Effector memory CD4-positive, alpha-beta T cell (primary cell): ENCODE measurements around the gene ZNF385D.
"Not testable (repeated sequence)": the region's sequence is repeated elsewhere in the genome, so short reads cannot be mapped to it uniquely, and the experiment has no call there.

Source experiments
- DNase-seq, 3 donors: peaks; one replicate each; pipeline ENCODE4 v3.0.0-alpha.2; 2020
- H3K27ac ChIP-seq: 2 replicates; pipeline ENCODE4 v1.7.0; 2013; ENCODE audit warnings: mild to moderate bottlenecking, low read length, moderate library complexity; ENCODE audit not compliant: insufficient read depth, poor library complexity, severe bottlenecking
- H3K27me3 ChIP-seq: replicated peaks from 2 replicates; pipeline ENCODE4 v1.7.0; 2013; ENCODE audit warnings: mild to moderate bottlenecking, low read length; ENCODE audit not compliant: insufficient read depth, control insufficient read depth, poor library complexity, severe bottlenecking
- H3K36me3 ChIP-seq: 2 replicates; pipeline ENCODE4 v1.7.0; 2013; ENCODE audit warnings: mild to moderate bottlenecking, low read length, moderate library complexity; ENCODE audit not compliant: control insufficient read depth, insufficient read depth
- H3K4me1 ChIP-seq: 2 replicates; pipeline ENCODE4 v1.7.0; 2013; ENCODE audit warnings: low read length, mild to moderate bottlenecking; ENCODE audit not compliant: control insufficient read depth, insufficient read depth, poor library complexity, severe bottlenecking
- H3K4me3 ChIP-seq: 2 replicates; pipeline ENCODE4 v1.7.0; 2013; ENCODE audit warnings: low read length, low read depth, mild to moderate bottlenecking; ENCODE audit not compliant: insufficient read depth, poor library complexity, severe bottlenecking
- H3K9me3 ChIP-seq: 2 replicates; pipeline ENCODE4 v1.7.0; 2013; ENCODE audit warnings: mild to moderate bottlenecking, low read length, moderate library complexity; ENCODE audit not compliant: control insufficient read depth

The ZNF385D gene

DNA sequence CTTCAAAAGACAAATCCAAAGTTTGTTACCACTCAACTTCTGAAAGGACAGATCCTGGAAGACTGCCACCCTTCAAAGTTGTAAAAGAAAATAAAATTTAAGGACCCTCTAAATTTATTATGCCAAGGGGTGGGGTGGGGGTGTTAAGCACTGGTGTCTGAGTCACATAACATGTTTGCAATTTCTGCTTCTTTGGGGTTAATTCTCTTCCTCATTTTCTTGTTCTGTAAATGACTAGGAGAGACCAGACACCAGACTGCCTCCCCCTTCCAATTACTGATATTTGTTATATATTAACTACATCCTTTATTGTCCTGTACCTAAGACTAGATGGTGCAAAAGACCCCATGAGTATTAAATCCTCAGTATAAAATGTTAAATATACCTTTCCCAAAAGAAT, 242.8 kb downstream of the ZNF385D start:
- H3K27me3 ChIP-seq: no peaks in the 10 kb centered on the region
- H3K9me3 ChIP-seq: no peaks in the 10 kb centered on the region
- H3K27ac ChIP-seq: no peak overlapping the region
- no peaks in the 10 kb centered on the region for H3K4me1 ChIP-seq
- no peak for DNase-seq
- H3K4me3 ChIP-seq: no peak overlapping the region
- no peaks in the 10 kb centered on the region for H3K36me3 ChIP-seq

DNA sequence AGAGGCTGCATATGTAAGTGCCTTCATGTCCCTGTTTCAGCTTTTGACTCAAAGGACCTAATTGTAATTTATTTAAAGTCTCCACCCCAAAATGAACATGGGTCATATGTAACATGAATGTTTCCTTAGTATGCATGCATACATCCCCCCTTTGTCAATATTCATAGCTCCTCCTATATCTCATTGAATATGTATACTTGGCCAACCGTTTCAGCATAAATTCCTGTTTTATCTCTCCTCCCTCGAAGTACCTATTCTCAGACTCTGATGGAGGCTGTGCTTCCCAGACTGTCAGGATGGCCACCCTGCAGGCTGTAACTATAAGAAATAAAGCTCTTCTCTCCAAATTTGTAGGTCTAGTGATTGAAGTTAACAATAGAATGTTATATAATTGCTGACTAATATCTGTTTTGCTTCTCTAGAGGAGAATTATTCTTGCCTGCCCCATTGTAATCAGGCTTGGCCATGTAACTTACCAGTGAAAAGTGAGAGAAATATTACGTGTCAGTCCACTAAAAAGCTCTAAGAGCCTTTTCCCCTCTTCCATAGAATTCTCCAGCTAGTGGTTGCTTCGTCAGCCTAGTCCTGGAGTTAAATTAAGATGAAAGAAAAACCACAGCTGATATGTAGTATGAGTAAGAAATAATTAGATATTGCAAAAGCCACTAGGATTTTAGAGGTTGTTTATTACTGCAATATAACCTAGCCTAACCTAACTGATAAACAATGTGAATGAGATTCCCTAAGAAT, 245.1 kb downstream of the ZNF385D start:
- Histone ChIP-seq H3K9me3 (no peaks in the 10 kb centered on the region), H3K4me3 (no peak overlapping the region), H3K27me3 (no peaks in the 10 kb centered on the region), H3K27ac (no peak overlapping the region), H3K36me3 (no peaks in the 10 kb centered on the region), H3K4me1 (no peaks in the 10 kb centered on the region)
- DNase-seq: no peak

DNA sequence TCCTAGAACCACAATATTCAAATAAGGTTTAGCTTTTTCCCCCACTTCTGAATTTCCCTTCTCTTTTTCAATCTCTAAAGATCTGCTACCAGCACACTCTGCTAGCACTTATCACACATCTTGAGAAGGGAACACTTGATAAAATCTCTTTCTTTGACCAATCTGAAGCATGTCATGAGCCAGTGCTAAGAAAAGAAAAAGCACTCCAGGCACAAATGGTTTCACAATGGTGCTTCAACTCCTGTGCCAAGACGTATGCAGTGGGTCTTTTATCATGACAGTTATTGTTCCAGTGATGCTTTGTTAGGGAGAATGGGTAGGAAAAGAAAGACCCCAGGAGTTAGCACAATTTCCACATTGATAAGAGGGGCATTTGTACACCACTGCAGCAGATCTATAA, 248.4 kb downstream of the ZNF385D start:
- Histone ChIP-seq H3K27ac (no peak overlapping the region), H3K4me1 (no peaks in the 10 kb centered on the region), H3K4me3 (no peak overlapping the region), H3K36me3 (no peaks in the 10 kb centered on the region), H3K9me3 (no peaks in the 10 kb centered on the region), H3K27me3 (no peaks in the 10 kb centered on the region)
- no peak for DNase-seq

DNA sequence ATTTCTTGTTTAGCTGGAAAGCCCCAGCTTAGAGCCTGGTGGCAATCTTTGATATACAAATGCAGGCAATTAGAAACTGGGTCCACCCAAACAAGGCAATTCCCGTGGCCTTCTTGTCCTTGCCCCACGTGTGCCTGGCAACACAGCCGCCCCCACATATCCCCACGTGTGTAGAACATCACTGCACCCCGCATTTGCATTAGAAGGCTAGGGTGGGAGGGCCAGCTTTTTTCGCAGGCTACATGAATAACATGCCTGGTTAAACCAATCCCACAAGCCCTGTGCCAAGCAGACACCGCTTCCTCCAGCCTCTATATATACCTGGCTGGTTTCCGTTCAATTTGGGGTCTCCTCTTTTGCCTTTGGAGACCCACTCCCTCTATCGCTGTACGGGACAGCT, 250.2 kb downstream of the ZNF385D start:
- H3K9me3 ChIP-seq: no peaks in the 10 kb centered on the region
- no peak overlapping the region for H3K4me3 ChIP-seq
- no peaks in the 10 kb centered on the region for H3K36me3 ChIP-seq
- DNase-seq: no peak
- no peaks in the 10 kb centered on the region for H3K4me1 ChIP-seq
- no peak overlapping the region for H3K27ac ChIP-seq
- H3K27me3 ChIP-seq: no peaks in the 10 kb centered on the region

DNA sequence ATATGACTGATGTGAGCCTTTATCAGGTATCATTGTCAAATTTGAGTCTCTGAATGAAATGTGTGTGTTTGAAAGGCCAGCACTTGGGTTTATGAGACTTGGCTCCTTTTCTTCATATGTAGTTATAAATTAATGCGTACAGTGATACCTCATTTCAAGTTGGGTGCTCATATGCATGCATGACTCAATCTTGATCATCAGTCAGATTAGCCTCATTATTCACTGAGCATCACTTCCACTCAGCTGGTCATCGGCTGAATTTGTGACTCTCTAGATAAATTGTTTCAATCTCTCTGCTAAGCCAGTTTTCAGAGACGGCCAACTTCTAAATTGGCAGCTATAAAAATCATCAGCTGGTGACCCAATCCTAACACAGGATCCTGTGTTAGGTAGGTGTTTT, 260.3 kb downstream of the ZNF385D start:
- not testable (repeated sequence) for H3K36me3 ChIP-seq, DNase-seq, H3K4me1 ChIP-seq, H3K27ac ChIP-seq, H3K4me3 ChIP-seq, H3K27me3 ChIP-seq, H3K9me3 ChIP-seq

DNA sequence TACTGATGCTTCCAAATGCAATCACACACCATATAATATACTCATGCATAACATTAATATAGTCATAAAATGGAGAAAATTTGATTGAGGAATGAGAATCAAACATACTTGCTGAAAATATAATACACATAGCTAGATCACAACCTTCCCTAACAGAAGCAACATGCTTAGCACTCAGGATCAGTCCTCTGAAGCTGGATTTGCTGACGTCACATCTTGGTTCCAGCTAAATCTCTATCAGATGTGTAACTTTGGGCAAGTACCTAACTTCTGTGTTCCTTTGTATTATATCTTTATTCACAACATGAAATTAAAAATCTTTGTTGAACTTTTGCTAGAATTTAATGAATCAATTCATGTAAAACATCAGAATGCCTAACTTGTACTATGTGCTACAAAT, 263.5 kb downstream of the ZNF385D start:
- DNase-seq: no peak
- Histone ChIP-seq H3K27me3 (no peaks in the 10 kb centered on the region), H3K36me3 (no peaks in the 10 kb centered on the region), H3K9me3 (no peaks in the 10 kb centered on the region), H3K4me1 (no peaks in the 10 kb centered on the region), H3K4me3 (no peak overlapping the region), H3K27ac (no peak overlapping the region)

DNA sequence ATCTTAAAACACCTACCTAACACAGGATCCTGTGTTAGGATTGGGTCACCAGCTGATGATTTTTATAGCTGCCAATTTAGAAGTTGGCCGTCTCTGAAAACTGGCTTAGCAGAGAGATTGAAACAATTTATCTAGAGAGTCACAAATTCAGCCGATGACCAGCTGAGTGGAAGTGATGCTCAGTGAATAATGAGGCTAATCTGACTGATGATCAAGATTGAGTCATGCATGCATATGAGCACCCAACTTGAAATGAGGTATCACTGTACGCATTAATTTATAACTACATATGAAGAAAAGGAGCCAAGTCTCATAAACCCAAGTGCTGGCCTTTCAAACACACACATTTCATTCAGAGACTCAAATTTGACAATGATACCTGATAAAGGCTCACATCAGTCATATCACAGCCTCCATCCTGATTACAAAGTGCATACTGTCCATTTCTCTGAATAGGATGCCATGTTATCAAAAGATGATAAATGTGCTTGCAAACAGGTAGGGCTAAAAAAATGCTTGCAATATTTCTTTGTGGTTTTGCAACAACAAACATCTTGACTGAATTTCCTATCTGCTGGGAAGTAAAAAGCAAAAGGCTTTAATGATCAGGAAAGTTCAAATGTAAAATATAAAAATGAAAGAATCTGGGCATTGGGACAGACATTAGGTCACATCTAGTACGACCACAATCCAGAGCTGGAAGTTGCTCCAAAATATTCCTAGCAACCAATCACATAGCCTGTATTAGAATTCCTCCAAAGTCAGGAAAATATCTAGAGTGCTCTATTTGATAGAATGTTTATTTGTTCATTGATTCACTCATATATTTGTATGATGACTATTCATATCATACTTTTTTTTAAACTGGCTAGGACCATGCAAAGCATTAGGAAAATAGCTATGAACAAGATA, 264.7 kb downstream of the ZNF385D start:
- not testable (repeated sequence) for H3K9me3 ChIP-seq, H3K4me1 ChIP-seq, H3K27me3 ChIP-seq, H3K36me3 ChIP-seq, DNase-seq, H3K4me3 ChIP-seq, H3K27ac ChIP-seq

DNA sequence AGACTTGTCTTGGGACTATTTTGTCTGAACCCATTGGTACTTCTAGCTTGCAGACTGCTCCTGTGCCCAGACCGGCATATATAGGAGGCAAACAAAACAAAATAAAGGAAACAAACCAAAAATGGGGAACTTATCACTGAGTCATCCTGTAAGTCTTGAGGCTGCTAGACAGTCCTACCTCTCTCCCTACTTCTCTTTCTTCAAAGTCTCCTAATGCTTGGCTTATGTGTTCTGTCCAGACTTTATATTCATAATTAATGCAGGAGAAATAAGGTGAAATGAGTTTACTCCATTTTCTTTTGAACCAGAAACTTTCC, 266.2 kb downstream of the ZNF385D start:
- no peaks in the 10 kb centered on the region for H3K36me3 ChIP-seq
- no peak for DNase-seq
- H3K9me3 ChIP-seq: no peaks in the 10 kb centered on the region
- H3K27me3 ChIP-seq: no peaks in the 10 kb centered on the region
- H3K4me3 ChIP-seq: no peak overlapping the region
- H3K4me1 ChIP-seq: no peaks in the 10 kb centered on the region
- no peak overlapping the region for H3K27ac ChIP-seq

DNA sequence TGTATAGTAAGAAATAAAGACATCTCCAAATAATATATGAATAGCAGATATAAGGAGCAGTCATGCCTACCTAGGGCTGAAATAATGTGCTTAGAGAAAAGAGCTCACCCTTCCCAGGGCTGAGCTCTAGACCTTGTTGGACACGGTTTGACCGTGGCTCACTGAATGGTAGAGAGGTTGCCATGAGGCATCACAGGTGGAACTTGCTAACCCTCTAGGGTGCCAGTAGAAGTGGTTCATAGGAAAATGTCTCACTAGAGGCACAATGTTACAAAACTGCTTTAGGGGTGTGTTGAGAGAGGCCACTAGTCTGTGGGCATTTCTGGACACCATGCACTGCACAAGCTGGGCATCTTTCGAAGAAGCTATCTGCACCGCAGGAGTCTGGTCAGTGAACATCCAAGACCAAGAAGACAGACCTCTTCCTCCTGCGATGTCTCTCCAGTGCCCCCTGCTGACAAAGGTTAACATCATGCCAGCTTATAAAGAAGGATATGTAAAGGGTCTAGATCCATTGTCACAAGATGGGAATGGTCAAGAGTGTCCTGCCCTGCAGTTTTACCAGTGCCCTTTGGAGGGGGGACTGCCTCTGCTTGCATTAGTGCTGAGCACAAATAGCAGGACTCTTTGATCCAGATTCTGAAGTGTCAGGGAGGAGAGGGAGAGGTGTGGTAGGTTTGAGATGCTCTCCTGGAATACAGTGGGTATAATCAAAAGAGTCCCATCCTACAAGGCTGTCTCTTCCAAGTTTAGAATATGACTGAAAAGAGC, 266.8 kb downstream of the ZNF385D start:
- no peak overlapping the region for H3K4me3 ChIP-seq
- H3K27me3 ChIP-seq: no peaks in the 10 kb centered on the region
- H3K4me1 ChIP-seq: no peaks in the 10 kb centered on the region
- no peak for DNase-seq
- H3K36me3 ChIP-seq: no peaks in the 10 kb centered on the region
- no peak overlapping the region for H3K27ac ChIP-seq
- no peaks in the 10 kb centered on the region for H3K9me3 ChIP-seq

DNA sequence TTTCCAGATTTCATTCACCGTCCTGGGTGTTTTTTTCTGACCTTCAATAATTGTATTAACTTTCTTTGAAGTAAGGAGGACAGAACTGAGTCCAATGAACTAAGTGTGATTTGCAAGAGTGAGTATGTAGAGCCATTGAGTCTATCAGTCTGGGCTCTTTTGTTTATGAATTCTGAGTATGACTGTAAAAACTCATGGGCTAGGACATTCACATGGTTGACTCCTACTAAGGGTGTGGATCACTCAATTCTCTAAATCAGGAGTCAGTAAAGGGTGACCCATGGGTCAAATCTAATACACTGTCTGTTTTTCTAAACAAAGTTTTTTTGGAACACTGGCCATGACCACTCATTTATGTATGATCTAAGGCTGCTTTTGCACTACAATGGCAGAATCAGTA, 269.0 kb downstream of the ZNF385D start:
- Histone ChIP-seq H3K36me3 (no peaks in the 10 kb centered on the region), H3K27ac (no peak overlapping the region), H3K9me3 (no peaks in the 10 kb centered on the region), H3K4me3 (no peak overlapping the region), H3K4me1 (no peaks in the 10 kb centered on the region), H3K27me3 (no peaks in the 10 kb centered on the region)
- DNase-seq: no peak
